Fibroblast of villous mesenchyme (primary cell): ENCODE data around the gene MYL11. TPM values are rescaled to one million over a fixed set of nuclear protein-coding genes. Genes with fewer than 3 reads are reported as not detected.

Source experiments
- DNase-seq: peaks from one replicate; pipeline ENCODE4 v3.0.0-alpha.2; 2010; ENCODE audit warnings: low read depth
- H3K4me3 ChIP-seq: 2 replicates; pipeline ENCODE4 v1.5.1; 2011; ENCODE audit warnings: low read depth, mild to moderate bottlenecking, low read length
- total RNA-seq: library from RNA; depleted of rRNA; stranded (reverse); fragments of >200 nt; gene quantifications from 2 replicates; pipeline ENCODE4 v1.2.3, GENCODE V29; 2012
- TF ChIP-seq, protein P1 (sequence below): IDR thresholded peaks from 2 replicates; pipeline ENCODE4 v1.5.1; 2012; ENCODE audit warnings: low read depth, mild to moderate bottlenecking, low read length; ENCODE audit not compliant: insufficient read depth

MYL11 gene
- total RNA-seq, 1 donor, result not detected

- peak; percentile 68 for DNase-seq
- TF ChIP-seq, protein P1, sequence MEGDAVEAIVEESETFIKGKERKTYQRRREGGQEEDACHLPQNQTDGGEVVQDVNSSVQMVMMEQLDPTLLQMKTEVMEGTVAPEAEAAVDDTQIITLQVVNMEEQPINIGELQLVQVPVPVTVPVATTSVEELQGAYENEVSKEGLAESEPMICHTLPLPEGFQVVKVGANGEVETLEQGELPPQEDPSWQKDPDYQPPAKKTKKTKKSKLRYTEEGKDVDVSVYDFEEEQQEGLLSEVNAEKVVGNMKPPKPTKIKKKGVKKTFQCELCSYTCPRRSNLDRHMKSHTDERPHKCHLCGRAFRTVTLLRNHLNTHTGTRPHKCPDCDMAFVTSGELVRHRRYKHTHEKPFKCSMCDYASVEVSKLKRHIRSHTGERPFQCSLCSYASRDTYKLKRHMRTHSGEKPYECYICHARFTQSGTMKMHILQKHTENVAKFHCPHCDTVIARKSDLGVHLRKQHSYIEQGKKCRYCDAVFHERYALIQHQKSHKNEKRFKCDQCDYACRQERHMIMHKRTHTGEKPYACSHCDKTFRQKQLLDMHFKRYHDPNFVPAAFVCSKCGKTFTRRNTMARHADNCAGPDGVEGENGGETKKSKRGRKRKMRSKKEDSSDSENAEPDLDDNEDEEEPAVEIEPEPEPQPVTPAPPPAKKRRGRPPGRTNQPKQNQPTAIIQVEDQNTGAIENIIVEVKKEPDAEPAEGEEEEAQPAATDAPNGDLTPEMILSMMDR, result no peak
Observed at GRCh38 chr16:30351586-30352419, 22.8 kb upstream of the MYL11 start.

GRCh38 chr16:30352488-30353401 lies 21.9 kb upstream of the MYL11 start:
- no peak overlapping the region for H3K4me3 ChIP-seq
- TF ChIP-seq, protein P1, result no peak
- no peak for DNase-seq

More at GRCh38 chr16:30351586-30352419, 22.8 kb upstream of the MYL11 start:
- H3K4me3 ChIP-seq, result no peak overlapping the region

DNA sequence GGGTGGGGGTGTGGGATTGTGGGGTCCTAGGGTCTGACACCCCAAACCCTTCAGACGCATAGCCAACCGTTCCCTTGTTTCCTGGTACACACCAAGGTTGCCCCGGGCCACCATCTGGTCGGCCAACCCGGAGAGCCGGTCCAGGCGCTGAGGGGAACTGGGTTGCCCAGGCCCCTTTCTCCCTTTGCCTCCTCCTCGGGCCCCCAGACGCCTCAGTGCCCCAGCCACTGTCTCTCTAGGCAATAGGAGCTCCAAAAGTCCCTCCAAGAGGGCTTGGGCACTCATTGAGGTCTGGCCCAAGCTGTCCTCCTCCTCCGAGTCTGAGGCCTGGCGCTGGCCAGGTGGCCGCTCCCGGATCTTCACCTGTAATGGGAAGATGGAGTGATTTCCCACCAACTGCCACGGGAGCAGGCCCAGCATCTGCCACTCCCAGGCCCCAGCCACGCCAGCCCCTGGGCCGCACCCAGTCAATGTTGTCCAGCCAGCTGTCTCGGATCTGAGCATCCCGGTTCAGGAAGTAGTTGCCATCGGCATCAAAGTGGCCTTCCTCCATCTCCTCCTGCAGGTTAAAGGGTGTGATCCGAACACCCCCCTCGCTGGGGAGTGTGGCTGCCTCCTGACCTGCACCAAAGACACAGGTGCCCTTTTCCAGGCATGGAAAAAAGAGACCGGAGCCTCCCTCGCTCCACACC lies 21.0 kb upstream of the MYL11 start:
- H3K4me3 ChIP-seq, result no peak overlapping the region
- TF ChIP-seq, protein P1, result no peak
- DNase-seq, result no peak

- H3K4me3 ChIP-seq, result peak overlapping the region; percentile 97
Observed at GRCh38 chr16:30354423-30355143, 20.0 kb upstream of the MYL11 start.

DNA sequence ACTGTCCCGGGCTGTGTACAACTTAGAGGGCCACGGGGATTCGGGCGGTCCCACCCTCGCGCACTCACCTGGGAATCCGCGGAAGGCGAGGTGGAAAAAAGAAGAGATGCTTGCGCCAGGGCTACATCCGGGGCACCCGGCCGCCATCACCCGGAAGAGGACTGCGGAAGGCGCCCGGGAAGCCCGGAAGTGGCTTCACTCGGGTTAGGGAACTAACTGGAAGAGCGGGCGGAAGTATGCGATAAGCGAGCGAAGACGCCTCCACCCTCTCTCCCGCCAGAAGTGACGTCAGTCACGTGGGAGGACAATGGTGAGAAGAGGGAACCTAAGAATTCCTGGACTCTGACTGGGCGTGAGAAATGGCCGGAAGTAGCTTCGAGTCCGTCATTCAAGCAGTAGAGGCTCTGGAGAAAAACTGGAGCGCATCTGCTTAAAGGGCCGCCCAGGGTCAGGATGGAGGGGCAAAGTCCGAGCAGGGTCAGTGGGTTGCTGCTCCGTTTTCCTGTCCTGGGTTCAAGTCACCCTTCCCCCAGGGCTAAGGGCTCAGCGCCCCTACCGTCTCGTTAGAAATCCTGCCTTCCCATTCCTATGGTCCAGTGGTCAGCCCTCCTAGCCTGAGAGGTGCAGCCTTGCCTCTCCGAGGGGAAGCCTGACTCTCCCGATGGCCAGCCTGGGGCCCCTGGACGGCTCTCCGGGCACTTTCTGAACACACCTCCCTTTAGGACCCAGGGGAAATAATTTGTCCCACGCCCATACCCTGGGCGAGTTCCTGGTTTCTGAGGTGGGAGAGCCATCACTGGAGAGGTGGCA lies 19.3 kb upstream of the MYL11 start, which contains the start of gene CD2BP2:
CD2BP2 (minus strand) TSS at position 165 of the 810 bp plus-strand sequence. CDS start 627 bp downstream, outside the sequence.
- TF ChIP-seq, protein P1, result no peak
- peak within 1 kb of the TSS; percentile 97 for H3K4me3 ChIP-seq
- peak; percentile 100 for DNase-seq

More at GRCh38 chr16:30354423-30355143, 20.0 kb upstream of the MYL11 start:
- TF ChIP-seq, protein P1, result no peak
- DNase-seq, result no peak
